Upper lobe of left lung (tissue), 6 donors: ENCODE results near the gene HABP2. TPM values are rescaled to one million over a fixed set of nuclear protein-coding genes. Genes with fewer than 3 reads are reported as not detected.

Experiments
- ATAC-seq, 2 donors: fragments of 200-7000 bp; cut with Tn5 transposase; one replicate each; pipeline ENCODE4 v1.9.1; 2022; ENCODE audit warnings: mild to moderate bottlenecking in 2 of 2, moderate library complexity in 2 of 2; ENCODE audit not compliant: low FRiP score in 2 of 2
- DNase-seq, 2 donors: peaks; one replicate each; pipeline ENCODE4 v3.0.0-alpha.2; 2019 to 2020
- H3K27ac ChIP-seq, 4 donors: fragments of 200-600 bp; sonication (generic); one replicate each; pipeline ENCODE4 v1.5.1; 2016 to 2019
- H3K27me3 ChIP-seq, 4 donors: fragments of 200-600 bp; sonication (generic); one replicate each; pipeline ENCODE4 v1.5.1; 2017 to 2019
- H3K36me3 ChIP-seq, 4 donors: fragments of 200-600 bp; sonication (generic); one replicate each; pipeline ENCODE4 v1.5.1; 2016 to 2019
- H3K4me1 ChIP-seq, 4 donors: fragments of 200-600 bp; sonication (generic); one replicate each; pipeline ENCODE4 v1.5.1; 2018 to 2019
- H3K4me3 ChIP-seq, 4 donors: fragments of 200-600 bp; sonication (generic); one replicate each; pipeline ENCODE4 v1.5.1; 2017 to 2019; ENCODE audit warnings: mild to moderate bottlenecking in 2 of 4, moderate library complexity in 1 of 4
- H3K9me3 ChIP-seq, 4 donors: fragments of 200-600 bp; sonication (generic); one replicate each; pipeline ENCODE4 v1.5.1; 2018 to 2019
- CTCF ChIP-seq, 6 experiments: fragments of 450-650 bp in 4 of 6; fragments of 200-600 bp in 2 of 6; sonication (generic) in 2 of 6; IDR thresholded peaks; one replicate each; pipeline ENCODE4 v1.5.1; 2016 to 2019; ENCODE audit warnings: antibody characterized with exemption in 6 of 6
- EP300 ChIP-seq, 4 donors: sonication (generic); formaldehyde crosslinking; IDR thresholded peaks; one replicate each; pipeline ENCODE4 v1.5.1; 2017; ENCODE audit warnings: antibody characterized with exemption in 4 of 4, control low read depth in 2 of 4
- POLR2A ChIP-seq, 4 donors: fragments of 450-650 bp; IDR thresholded peaks; one replicate each; pipeline ENCODE4 v1.5.1; 2016 to 2017; ENCODE audit warnings: antibody characterized with exemption in 4 of 4, mild to moderate bottlenecking in 2 of 4
- POLR2AphosphoS5 ChIP-seq, 2 donors: sonication (generic); formaldehyde crosslinking; IDR thresholded peaks; one replicate each; pipeline ENCODE4 v1.5.1; 2017; ENCODE audit warnings: antibody characterized with exemption in 2 of 2
- WGBS, 2 donors: methylation state at CpG; one replicate each; pipeline ENCODE4 v1.1.5; 2017 to 2018; 5-methylcytosine and 5-hydroxymethylcytosine counted together
- total RNA-seq, 6 donors: library from RNA; depleted of rRNA in 4 of 6; stranded (reverse); fragments of >200 nt in 4 of 6; gene quantifications; one replicate each; pipeline versions ENCODE4 v1.1.0 to v1.2.1, GENCODE V29; 2016 to 2021
- donor health status: DM: no; HTN: no; CAD: no; lungs with moderate emphysema.
- donor health status: DM: no; HTN: yes; CAD: no; lungs with severe emphysema.

Gene HABP2
- total RNA-seq, 6 donors from 2014 or later, result 0.15 to 10.3 (median 1.3) TPM; not detected in 2

- no peak overlapping the region for H3K27ac ChIP-seq
- DNase-seq (no peak), ATAC-seq (no peak)
- TF ChIP-seq POLR2A (IDR thresholded peaks at IDR 0.05) (no peak), EP300 (IDR thresholded peaks at IDR 0.05) (no peak), CTCF (IDR thresholded peaks at IDR 0.05) (no peak), POLR2AphosphoS5 (IDR thresholded peaks at IDR 0.05) (no peak)
- no peaks in the 10 kb centered on the region for H3K27me3 ChIP-seq
- 89 to 93% methylated on average over 5 of the region's 5 CpGs for WGBS, 2 donors
- H3K9me3 ChIP-seq, result peaks cover 0 to 5% (median 2%) of the 10 kb centered on the region in 4 donors
- no peaks in the 10 kb centered on the region for H3K36me3 ChIP-seq
- H3K4me1 ChIP-seq, result no peaks in the 10 kb centered on the region
- no peak overlapping the region for H3K4me3 ChIP-seq
Observed at GRCh38 chr10:113630929-113631533, 78.2 kb downstream of the HABP2 start.

- no peaks in the 10 kb centered on the region for H3K36me3 ChIP-seq
- DNase-seq (no peak), ATAC-seq (no peak)
- H3K27me3 ChIP-seq, result no peaks in the 10 kb centered on the region
- 62 to 69% methylated on average over 6 of the region's 6 CpGs for WGBS, 2 donors
- H3K27ac ChIP-seq, result no peak overlapping the region
- peaks cover 0 to 5% (median 2%) of the 10 kb centered on the region in 4 donors for H3K9me3 ChIP-seq
- TF ChIP-seq EP300 (IDR thresholded peaks at IDR 0.05), result no peak
- TF ChIP-seq POLR2AphosphoS5 (IDR thresholded peaks at IDR 0.05), result no peak
- no peak for TF ChIP-seq POLR2A (IDR thresholded peaks at IDR 0.05)
- TF ChIP-seq CTCF (IDR thresholded peaks at IDR 0.05), result no peak
- no peak overlapping the region for H3K4me3 ChIP-seq
- H3K4me1 ChIP-seq, result no peaks in the 10 kb centered on the region
Observed at GRCh38 chr10:113631684-113632367, 79.0 kb downstream of the HABP2 start.

Other genes starting within 250 kb of the HABP2 start
- under 1 TPM in 1 of 6 donors, not detected in 5; 0.11 TPM for gene NRAP, start 111.0 kb downstream of the HABP2 start, total RNA-seq
- gene CASP7, start 126.9 kb downstream of the HABP2 start, total RNA-seq, result 10 to 100 TPM; 17.4 to 35.1 (median 29.6) TPM
- gene PLEKHS1, start 198.6 kb downstream of the HABP2 start, total RNA-seq, result 10 to 100 TPM in 1 of 6 donors, 1 to 10 TPM in 4, under 1 TPM in 1; 0.14 to 36.7 (median 3.5) TPM